A549 (cell line): ENCODE results near the gene PRLHR.

Experiments
- POLR2A ChIP-seq: IDR thresholded peaks from 2 replicates; pipeline ENCODE4 v1.6.1; 2012; ENCODE audit warnings: mild to moderate bottlenecking, low read length
- TF ChIP-seq, protein P1 (sequence below): fragments of >200 bp; sonication (Bioruptor Twin); formaldehyde crosslinking; IDR thresholded peaks from 3 replicates; pipeline ENCODE4 v1.5.1; 2016

DNA sequence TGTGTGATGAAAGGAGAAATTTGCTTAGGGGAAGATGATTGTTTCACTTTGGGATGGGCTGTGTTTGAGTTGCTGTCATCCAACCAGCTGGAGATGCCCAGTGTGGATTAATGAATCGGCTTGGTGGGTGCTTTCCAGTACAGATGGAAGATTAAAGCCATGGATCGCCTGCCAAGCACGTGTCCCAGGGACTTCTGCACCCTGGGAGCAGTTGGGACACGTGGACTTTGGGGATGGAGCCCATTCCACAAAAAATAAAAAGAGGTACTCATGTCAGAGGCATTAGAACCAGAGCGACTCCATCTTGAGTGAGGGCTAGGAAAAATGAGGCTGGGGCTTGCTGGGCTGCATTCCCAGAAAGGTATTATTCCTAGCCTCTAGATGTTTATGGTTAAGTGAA lies 29.3 kb upstream of the PRLHR start:
- TF ChIP-seq, protein P1, sequence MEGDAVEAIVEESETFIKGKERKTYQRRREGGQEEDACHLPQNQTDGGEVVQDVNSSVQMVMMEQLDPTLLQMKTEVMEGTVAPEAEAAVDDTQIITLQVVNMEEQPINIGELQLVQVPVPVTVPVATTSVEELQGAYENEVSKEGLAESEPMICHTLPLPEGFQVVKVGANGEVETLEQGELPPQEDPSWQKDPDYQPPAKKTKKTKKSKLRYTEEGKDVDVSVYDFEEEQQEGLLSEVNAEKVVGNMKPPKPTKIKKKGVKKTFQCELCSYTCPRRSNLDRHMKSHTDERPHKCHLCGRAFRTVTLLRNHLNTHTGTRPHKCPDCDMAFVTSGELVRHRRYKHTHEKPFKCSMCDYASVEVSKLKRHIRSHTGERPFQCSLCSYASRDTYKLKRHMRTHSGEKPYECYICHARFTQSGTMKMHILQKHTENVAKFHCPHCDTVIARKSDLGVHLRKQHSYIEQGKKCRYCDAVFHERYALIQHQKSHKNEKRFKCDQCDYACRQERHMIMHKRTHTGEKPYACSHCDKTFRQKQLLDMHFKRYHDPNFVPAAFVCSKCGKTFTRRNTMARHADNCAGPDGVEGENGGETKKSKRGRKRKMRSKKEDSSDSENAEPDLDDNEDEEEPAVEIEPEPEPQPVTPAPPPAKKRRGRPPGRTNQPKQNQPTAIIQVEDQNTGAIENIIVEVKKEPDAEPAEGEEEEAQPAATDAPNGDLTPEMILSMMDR = no peak
- no peak for TF ChIP-seq POLR2A
